ENCODE data around the gene MAPK8. TPM values are rescaled to one million over a fixed set of nuclear protein-coding genes. Genes with fewer than 3 reads are reported as not detected.

The MAPK8 gene
- total and polyA plus RNA-seq, 2 of the 4 experiments (the other 2 are of a cell fraction), result 41.5 to 54.7 TPM

DNA sequence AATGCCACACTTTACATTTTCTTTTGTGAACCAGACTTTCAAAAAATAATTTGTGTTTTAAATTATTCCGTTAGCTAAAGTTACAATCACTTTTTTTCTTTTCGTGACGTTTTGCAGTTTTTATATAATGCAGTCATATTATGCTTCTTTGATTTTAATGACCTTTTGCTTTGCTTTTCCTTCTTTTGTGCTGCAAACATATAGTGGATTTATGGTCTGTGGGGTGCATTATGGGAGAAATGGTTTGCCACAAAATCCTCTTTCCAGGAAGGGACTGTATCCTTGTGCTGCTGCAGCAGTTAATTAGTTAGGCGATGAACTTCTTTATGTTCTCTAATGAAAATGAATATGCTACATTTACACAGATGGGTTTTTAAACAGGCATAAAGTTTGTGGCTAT lies 117.4 kb downstream of the MAPK8 start:
- H3K27me3 ChIP-seq (ENCODE audit: control insufficient read depth, insufficient read depth, low read length), result no peaks in the 10 kb centered on the region
- H4K20me1 ChIP-seq (ENCODE audit: insufficient read depth, low read length), result no peaks in the 10 kb centered on the region
- H3K79me1 ChIP-seq (ENCODE audit: low read depth in 1 of 2, low read length in 2 of 2), result peaks cover 8 to 9% of the 10 kb centered on the region in 2 experiments; a peak in 2 of 4 replicates
- H4K91ac ChIP-seq (ENCODE audit: insufficient read depth, low read depth, low read length), result no peak overlapping the region
- H3K9me1 ChIP-seq (ENCODE audit: insufficient read depth, low read length), result no peaks in the 10 kb centered on the region
- ATAC-seq (ENCODE audit: low read depth) (no peak), DNase-seq (no peak)
- no peak overlapping the region for H3K56ac ChIP-seq (ENCODE audit: extremely low read depth, insufficient read depth, low read length)
- H3K18ac ChIP-seq (ENCODE audit: low read depth, low read length), result no peak overlapping the region
- no peak overlapping the region for H2BK20ac ChIP-seq (ENCODE audit: low read depth, low read length)
- H3K9ac ChIP-seq (ENCODE audit: low read depth, low read length), result no peak overlapping the region
- no peak overlapping the region for H3K4ac ChIP-seq (ENCODE audit: low read depth, low read length)
- ChIA-PET POLR2A (ENCODE audit: unreplicated experiment) (no interaction called here), CTCF (no interaction called here)
- no peak overlapping the region for H3K27ac ChIP-seq (ENCODE audit: insufficient read depth, low read length)
- no peak overlapping the region for H2AFZ ChIP-seq (replicated peaks; ENCODE audit: low read length, poor library complexity)
- H2BK15ac ChIP-seq (ENCODE audit: low read depth, low read length), result no peak overlapping the region
- H2BK120ac ChIP-seq (ENCODE audit: low read depth, low read length), result no peak overlapping the region
- no peak overlapping the region for H4K8ac ChIP-seq (ENCODE audit: low read depth in 2 of 2, low read length in 2 of 2)
- H3K4me1 ChIP-seq (ENCODE audit: control insufficient read depth, insufficient read depth, low read length), result no peaks in the 10 kb centered on the region
- no peak for TF ChIP-seq FOS (IDR thresholded peaks at IDR 0.05; ENCODE audit: low read depth, low read length)
- TF ChIP-seq BHLHE40 (IDR thresholded peaks at IDR 0.05; ENCODE audit: low read depth, low read length), result no peak
- no peak for TF ChIP-seq MXI1 (IDR thresholded peaks at IDR 0.05; ENCODE audit: borderline replicate concordance, low read depth, low read length)
- TF ChIP-seq POLR2A (IDR thresholded peaks at IDR 0.05; ENCODE audit: low read depth, low read length), result no peak
- TF ChIP-seq MAFK (IDR thresholded peaks at IDR 0.05; ENCODE audit: low read depth, low read length), result no peak
- no peak for TF ChIP-seq RCOR1 (IDR thresholded peaks at IDR 0.05; ENCODE audit: insufficient replicate concordance, low read length)
- no peak overlapping the region for H3K14ac ChIP-seq (replicated peaks; ENCODE audit: low read depth, low read length)
- intact Hi-C loops (cut with micrococcal nuclease) (no loop called here), in situ Hi-C loops (cut with MboI; ENCODE audit: low sequenced_read_pairs) (no loop called here), dilution Hi-C loops (cut with HindIII; ENCODE audit: low sequenced_read_pairs, unreplicated experiment) (no loop called here)
- no peaks in the 10 kb centered on the region for H3K9me3 ChIP-seq (ENCODE audit: control insufficient read depth, insufficient read depth, low read length)
- no peak overlapping the region for H3K4me3 ChIP-seq (ENCODE audit: insufficient read depth, low read depth, low read length)
- no peak overlapping the region for H4K5ac ChIP-seq (ENCODE audit: low read depth, low read length)
- no CpG with 5 or more reads among the region's 4 CpGs for WGBS, 2 experiments (ENCODE audit: extremely low coverage in 2 of 2, insufficient read length in 1 of 2)
- no peak overlapping the region for H2BK5ac ChIP-seq (ENCODE audit: low read depth, low read length, poor library complexity, severe bottlenecking)
- H2AK5ac ChIP-seq (ENCODE audit: low read depth, low read length), result no peak overlapping the region
- H2AK9ac ChIP-seq (replicated peaks; ENCODE audit: low read depth, low read length, poor library complexity), result no peak overlapping the region
- BruUV-seq (replicated peaks), result no TSS peak
- H3K36me3 ChIP-seq (ENCODE audit: control insufficient read depth, insufficient read depth, low read length), result peaks cover 2% of the 10 kb centered on the region; the same call in 1 of the 2 replicates
- H3K23ac ChIP-seq (ENCODE audit: low read depth, low read length), result no peak overlapping the region
- H3K4me2 ChIP-seq (ENCODE audit: low read depth, low read length), result no peak overlapping the region

All from IMR-90 (cell line).